Measurements from ENCODE around the gene CYP26A1.

GRCh38 chr10:93121311-93121710 is 47.6 kb downstream of the CYP26A1 start:
- no peak for TF ChIP-seq CTCF (conservative IDR thresholded peaks at IDR 0.05)
- no peak for TF ChIP-seq ZFX (IDR thresholded peaks at IDR 0.05)

Measured in C4-2B (cell line).